Smooth muscle cell (in vitro differentiated cells): Measurements from ENCODE around the gene MX1. TPM values are rescaled to one million over a fixed set of nuclear protein-coding genes. Genes with fewer than 3 reads are reported as not detected.

Experiments used
- DNase-seq: peaks from one replicate; lab custom pipeline; 2025; ENCODE audit not compliant: unreplicated experiment; lab: John Stamatoyannopoulos, UW
- H2AFZ ChIP-seq: fragments of 200-600 bp; sonication (generic); 2 replicates; pipeline ENCODE4 v1.6.0; 2016; ENCODE audit warnings: antibody characterized with exemption, low read depth, mild to moderate bottlenecking
- H3F3A ChIP-seq: fragments of 200-600 bp; sonication (generic); 2 replicates; pipeline ENCODE4 v1.6.0; 2017; ENCODE audit warnings: antibody characterized with exemption, low read depth
- H3K27ac ChIP-seq: fragments of 200-600 bp; sonication (generic); 2 replicates; pipeline ENCODE4 v1.5.1; 2016; ENCODE audit warnings: low read depth, mild to moderate bottlenecking
- H3K27me3 ChIP-seq: fragments of 200-600 bp; sonication (generic); 2 replicates; pipeline ENCODE4 v1.6.1; 2016; ENCODE audit warnings: low read depth, mild to moderate bottlenecking
- H3K36me3 ChIP-seq: fragments of 200-600 bp; sonication (generic); 2 replicates; pipeline ENCODE4 v1.5.1; 2016; ENCODE audit warnings: low read depth
- H3K4me1 ChIP-seq: fragments of 200-600 bp; sonication (generic); 2 replicates; pipeline ENCODE4 v1.5.1; 2016; ENCODE audit warnings: low read depth
- H3K4me2 ChIP-seq: fragments of 200-600 bp; sonication (generic); 2 replicates; pipeline ENCODE4 v1.6.0; 2016; ENCODE audit warnings: mild to moderate bottlenecking
- H3K4me3 ChIP-seq: fragments of 200-600 bp; sonication (generic); 2 replicates; pipeline ENCODE4 v1.5.1; 2016; ENCODE audit warnings: mild to moderate bottlenecking
- H3K79me2 ChIP-seq: fragments of 200-600 bp; sonication (generic); 2 replicates; pipeline ENCODE4 v1.6.0; 2016; ENCODE audit warnings: low read depth, mild to moderate bottlenecking
- H3K9ac ChIP-seq: fragments of 200-600 bp; sonication (generic); 2 replicates; pipeline ENCODE4 v1.6.0; 2016; ENCODE audit warnings: low read depth
- H3K9me3 ChIP-seq: fragments of 200-600 bp; sonication (generic); replicated peaks from 2 replicates; pipeline ENCODE4 v1.5.1; 2016; ENCODE audit warnings: low read depth
- H4K20me1 ChIP-seq: fragments of 200-600 bp; sonication (generic); 2 replicates; pipeline ENCODE4 v1.6.0; 2016; ENCODE audit warnings: low read depth
- CTCF ChIP-seq: fragments of 200-600 bp; sonication (generic); IDR thresholded peaks from 2 replicates; pipeline ENCODE4 v1.5.1; 2017; ENCODE audit warnings: borderline replicate concordance, mild to moderate bottlenecking, antibody characterized with exemption; ENCODE audit not compliant: insufficient read depth, poor library complexity, severe bottlenecking
- WGBS: methylation state at CpG from one replicate; pipeline ENCODE4 v1.1.7; 2016; ENCODE audit warnings: low lambda C conversion rate; 5-methylcytosine and 5-hydroxymethylcytosine counted together
- polyA plus RNA-seq: library from polyadenylated mRNA; unstranded; fragments of >200 nt; fragmentation: Nextera tagmentation; extraction: Ambion mirVana; gene quantifications from 2 replicates; pipeline ENCODE4 v1.2.1, GENCODE V29; 2016
- total RNA-seq: library from RNA; depleted of rRNA; stranded (reverse); fragments of >200 nt; gene quantifications from 2 replicates; pipeline ENCODE4 v1.2.3, GENCODE V29; 2014

The MX1 gene
- total and polyA plus RNA-seq, 2 experiments from 2014 or later, result 1.3 to 3.5 TPM

DNA sequence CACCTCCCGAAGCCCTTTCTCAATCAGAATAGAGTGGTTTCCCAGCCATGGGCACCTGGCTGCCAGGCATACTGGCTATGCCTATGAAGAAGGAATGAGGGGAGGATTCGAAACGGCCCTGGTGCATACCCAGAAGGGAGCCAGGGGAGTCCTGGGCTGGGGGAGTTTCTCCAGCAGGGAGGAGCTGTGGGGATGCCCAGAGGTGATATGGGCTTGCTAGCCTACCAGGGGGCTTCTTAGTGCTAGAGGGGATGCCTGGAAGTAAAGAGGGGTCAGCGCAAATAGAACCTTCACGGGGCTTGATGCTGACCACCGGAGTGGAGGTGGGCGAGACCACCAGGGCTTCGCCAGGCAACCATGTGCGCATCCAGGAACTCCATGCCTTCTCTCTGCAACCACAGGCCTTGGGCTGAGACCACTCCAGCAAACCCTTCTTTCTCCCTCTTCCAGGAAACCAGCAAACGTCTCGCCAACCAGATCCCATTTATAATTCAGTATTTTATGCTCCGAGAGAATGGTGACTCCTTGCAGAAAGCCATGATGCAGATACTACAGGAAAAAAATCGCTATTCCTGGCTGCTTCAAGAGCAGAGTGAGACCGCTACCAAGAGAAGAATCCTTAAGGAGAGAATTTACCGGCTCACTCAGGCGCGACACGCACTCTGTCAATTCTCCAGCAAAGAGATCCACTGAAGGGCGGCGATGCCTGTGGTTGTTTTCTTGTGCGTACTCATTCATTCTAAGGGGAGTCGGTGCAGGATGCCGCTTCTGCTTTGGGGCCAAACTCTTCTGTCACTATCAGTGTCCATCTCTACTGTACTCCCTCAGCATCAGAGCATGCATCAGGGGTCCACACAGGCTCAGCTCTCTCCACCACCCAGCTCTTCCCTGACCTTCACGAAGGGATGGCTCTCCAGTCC is 18.2 kb upstream of the MX1 start:
- Histone ChIP-seq H3F3A (no peaks in the 10 kb centered on the region), H3K27me3 (peaks cover 10% of the 10 kb centered on the region), H3K9ac (no peak overlapping the region), H3K36me3 (no peaks in the 10 kb centered on the region), H3K9me3 (no peaks in the 10 kb centered on the region), H3K4me2 (no peak overlapping the region), H4K20me1 (no peaks in the 10 kb centered on the region), H3K79me2 (no peaks in the 10 kb centered on the region), H3K4me1 (no peaks in the 10 kb centered on the region), H3K4me3 (no peak overlapping the region), H2AFZ (no peak overlapping the region), H3K27ac (no peak overlapping the region)
- TF ChIP-seq CTCF, result no peak
- 92% methylated on average over 24 of the region's 24 CpGs for WGBS
- DNase-seq, result no peak

- DNase-seq, result no peak
- 75% methylated on average over 1 of the region's 1 CpG for WGBS
Measured at GRCh38 chr21:41410361-41410760, 15.7 kb upstream of the MX1 start.

GRCh38 chr21:41410767-41411448 is 15.1 kb upstream of the MX1 start:
- Histone ChIP-seq H3K27me3 (peaks cover 10% of the 10 kb centered on the region), H3K4me3 (no peak overlapping the region), H3K9me3 (no peaks in the 10 kb centered on the region), H2AFZ (no peak overlapping the region), H3K27ac (no peak overlapping the region), H4K20me1 (no peaks in the 10 kb centered on the region), H3K36me3 (no peaks in the 10 kb centered on the region), H3K4me1 (no peaks in the 10 kb centered on the region), H3K79me2 (no peaks in the 10 kb centered on the region), H3F3A (no peaks in the 10 kb centered on the region), H3K9ac (no peak overlapping the region), H3K4me2 (no peak overlapping the region)
- 90% methylated on average over 5 of the region's 5 CpGs for WGBS
- no peak for TF ChIP-seq CTCF
- no peak for DNase-seq

More at GRCh38 chr21:41410361-41410760, 15.7 kb upstream of the MX1 start:
- no peak overlapping the region for H2AFZ ChIP-seq
- no peaks in the 10 kb centered on the region for H4K20me1 ChIP-seq
- no peak for TF ChIP-seq CTCF
- no peaks in the 10 kb centered on the region for H3F3A ChIP-seq
- no peak overlapping the region for H3K9ac ChIP-seq
- no peaks in the 10 kb centered on the region for H3K9me3 ChIP-seq
- H3K4me1 ChIP-seq, result no peaks in the 10 kb centered on the region
- no peak overlapping the region for H3K27ac ChIP-seq
- H3K36me3 ChIP-seq, result no peaks in the 10 kb centered on the region
- H3K27me3 ChIP-seq, result peaks cover 10% of the 10 kb centered on the region
- H3K79me2 ChIP-seq, result no peaks in the 10 kb centered on the region
- H3K4me3 ChIP-seq, result no peak overlapping the region
- no peak overlapping the region for H3K4me2 ChIP-seq
